Activated CD4-positive, CD25-positive, alpha-beta regulatory T cell treated with anti-CD3 and anti-CD28 coated beads, Interleukin-2, amount 50 U/mL, for 72 hours (primary cell): ENCODE data around the gene RPP25.

Experiments used
- DNase-seq: peaks from one replicate; pipeline ENCODE4 v3.0.0; 2021

RPP25 gene

DNA sequence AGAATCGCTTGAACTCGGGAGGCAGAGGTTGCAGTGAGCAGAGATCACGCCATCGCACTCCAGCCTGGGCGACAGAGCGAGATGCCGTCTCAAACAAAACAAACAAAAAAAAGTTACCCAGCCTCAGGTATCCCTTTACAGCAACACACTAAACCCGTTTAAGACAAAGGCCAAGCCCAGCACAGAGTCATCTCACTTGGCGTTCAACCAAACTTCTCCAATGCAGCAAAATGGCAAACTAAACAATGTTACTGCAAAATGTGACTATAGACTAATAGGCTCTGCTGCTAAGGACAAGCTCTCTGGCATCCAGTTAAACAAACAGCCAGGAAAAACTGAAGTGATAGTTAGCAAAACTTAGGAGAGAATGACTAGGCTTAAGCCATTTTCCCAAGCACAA is 43.5 kb downstream of the RPP25 start:
- no peak for DNase-seq

DNA sequence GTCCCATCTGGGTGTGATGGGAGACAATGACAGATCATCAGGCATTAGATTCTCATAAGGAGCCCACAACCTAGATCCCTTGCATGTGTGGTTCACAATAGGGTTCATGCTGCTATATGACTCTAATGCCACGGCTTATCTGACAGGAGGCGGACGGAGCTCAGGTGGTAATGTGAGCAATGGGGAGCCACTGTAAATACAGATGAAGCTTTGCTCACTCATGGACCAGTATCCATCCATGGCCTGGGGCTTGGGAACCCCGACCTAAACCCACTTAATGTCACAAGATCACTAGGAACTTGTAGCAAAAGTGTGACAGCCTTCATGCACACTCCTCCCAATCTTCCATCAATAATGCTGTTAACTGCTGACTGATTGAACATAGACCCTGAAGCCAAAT is 47.9 kb downstream of the RPP25 start:
- DNase-seq: no peak

DNA sequence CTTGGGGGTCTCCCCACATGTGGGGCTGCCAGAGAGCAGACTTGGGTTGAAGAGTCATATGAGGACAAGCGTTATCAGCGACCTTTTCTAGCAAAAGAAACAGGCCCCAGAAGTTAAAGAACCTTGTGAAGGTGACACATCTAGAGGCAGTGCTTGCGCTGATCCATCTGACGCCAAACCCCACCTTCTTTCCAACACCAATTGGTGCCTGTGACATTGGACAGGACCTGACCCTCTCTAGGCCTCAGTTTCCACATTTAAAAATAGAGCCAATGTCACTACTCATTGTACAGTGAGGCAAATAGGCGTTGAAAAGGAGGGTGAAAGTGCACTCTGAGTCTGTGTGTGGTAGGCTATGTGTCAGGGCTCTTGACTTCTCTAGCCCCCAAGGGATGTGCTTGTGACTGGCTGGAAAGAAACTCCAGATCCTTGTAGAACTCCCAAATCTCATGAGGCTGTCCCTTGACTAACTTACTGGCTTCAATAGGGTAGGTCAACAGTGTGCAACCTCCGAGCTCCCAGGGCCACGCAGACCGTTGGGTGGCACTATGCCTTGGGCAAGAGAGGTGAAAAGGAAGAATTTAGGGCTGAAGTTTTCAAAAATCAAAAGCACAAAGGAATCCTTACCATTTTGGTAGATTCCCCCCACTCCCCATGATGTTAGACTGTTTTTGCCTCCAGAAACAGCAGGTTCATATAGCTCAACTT is 49.3 kb downstream of the RPP25 start:
- no peak for DNase-seq

DNA sequence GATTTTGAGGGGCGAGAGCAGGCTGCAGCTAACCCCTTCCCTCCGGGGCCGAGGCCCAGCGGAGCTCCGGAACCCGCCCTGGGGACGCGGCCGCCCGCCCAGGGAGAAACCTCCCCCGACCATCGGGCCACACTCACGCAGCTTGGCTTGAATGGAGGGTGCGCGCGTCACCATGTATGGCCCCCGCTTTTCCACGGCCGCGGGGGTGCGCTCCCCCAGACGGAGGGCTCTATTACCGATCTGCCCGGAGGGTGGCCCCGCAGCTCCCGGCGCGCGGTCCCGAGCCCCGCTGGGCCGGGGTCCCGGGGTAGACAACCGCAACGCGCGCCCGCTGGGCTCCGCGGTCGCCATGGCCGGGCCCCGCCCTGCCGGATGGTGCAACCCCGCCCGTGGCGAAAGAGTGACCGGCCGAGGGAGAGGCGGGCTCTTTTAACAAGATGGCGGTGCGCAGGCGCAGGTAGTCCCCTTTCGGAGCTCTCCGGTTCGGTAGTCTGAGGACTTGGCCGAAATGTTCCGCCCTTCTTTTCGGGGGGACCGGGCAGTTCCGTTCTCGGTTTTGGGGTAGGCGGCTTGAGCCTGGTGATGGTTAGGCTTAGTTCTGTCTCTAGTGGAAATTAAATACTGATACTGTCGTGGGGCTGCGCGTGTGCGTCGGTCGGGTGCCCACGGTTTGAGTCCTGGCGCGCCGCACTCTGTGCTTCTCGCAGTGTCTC is 50.0 kb downstream of the RPP25 start, which contains the start of gene FAM219B:
TSS of gene FAM219B (minus strand) at position 402 of the 713 bp plus-strand sequence. CDS start at position 351, 51 bp downstream.
- DNase-seq: peak; percentile 88

DNA sequence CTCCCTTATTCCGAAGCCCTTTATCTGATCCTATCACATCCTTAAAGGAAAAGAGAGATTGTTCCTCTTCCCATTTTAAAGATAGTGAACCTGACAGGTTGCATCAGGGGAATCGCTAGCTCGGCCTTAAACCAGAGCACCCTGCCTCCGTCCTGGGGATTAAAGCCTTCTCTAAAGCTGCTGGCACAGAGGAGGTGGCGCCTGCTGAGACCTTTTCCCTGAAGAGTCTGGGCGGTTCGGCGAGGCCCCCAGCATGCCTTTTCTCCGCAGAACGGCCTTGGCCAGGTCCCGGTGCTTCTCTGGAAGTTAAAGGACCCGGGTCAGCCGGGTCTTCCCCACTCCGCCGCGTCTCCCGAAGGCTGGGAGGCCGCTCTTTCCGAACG is 50.5 kb downstream of the RPP25 start:
- DNase-seq: no peak
